WERI-Rb-1 (cell line): ENCODE measurements around the gene ACVRL1.
A peak's percentile ranks its signal among the peaks of the same experiment; 100 is the strongest.

Experiments
- DNase-seq: peaks from one replicate; pipeline ENCODE4 v3.0.0-alpha.2; 2020
- H3K27ac ChIP-seq: fragments of 250-450 bp; sonication (Bioruptor Pico); 2 replicates; pipeline ENCODE4 v1.5.1; 2020; ENCODE audit warnings: mild to moderate bottlenecking, moderate library complexity
- H3K27me3 ChIP-seq: fragments of 250-450 bp; sonication (Bioruptor Pico); 2 replicates; pipeline ENCODE4 v1.5.1; 2021; ENCODE audit warnings: mild to moderate bottlenecking, low read depth, moderate library complexity; ENCODE audit not compliant: insufficient read depth, severe bottlenecking
- H3K36me3 ChIP-seq: fragments of 250-450 bp; sonication (Bioruptor Pico); 2 replicates; pipeline ENCODE4 v1.5.1; 2020; ENCODE audit warnings: mild to moderate bottlenecking, moderate library complexity
- H3K4me3 ChIP-seq: 2 replicates; pipeline ENCODE4 v1.5.1; 2011; ENCODE audit warnings: low read depth, mild to moderate bottlenecking, control low read depth, low read length
- H3K9me3 ChIP-seq: fragments of 250-450 bp; sonication (Bioruptor Pico); 2 replicates; pipeline ENCODE4 v1.5.1; 2021; ENCODE audit warnings: mild to moderate bottlenecking, moderate library complexity; ENCODE audit not compliant: severe bottlenecking
- CTCF ChIP-seq: IDR thresholded peaks from 2 replicates; pipeline ENCODE4 v1.5.1; 2011; ENCODE audit warnings: low read depth, mild to moderate bottlenecking, control low read depth, inconsistent platforms, low read length

ACVRL1 gene

DNA sequence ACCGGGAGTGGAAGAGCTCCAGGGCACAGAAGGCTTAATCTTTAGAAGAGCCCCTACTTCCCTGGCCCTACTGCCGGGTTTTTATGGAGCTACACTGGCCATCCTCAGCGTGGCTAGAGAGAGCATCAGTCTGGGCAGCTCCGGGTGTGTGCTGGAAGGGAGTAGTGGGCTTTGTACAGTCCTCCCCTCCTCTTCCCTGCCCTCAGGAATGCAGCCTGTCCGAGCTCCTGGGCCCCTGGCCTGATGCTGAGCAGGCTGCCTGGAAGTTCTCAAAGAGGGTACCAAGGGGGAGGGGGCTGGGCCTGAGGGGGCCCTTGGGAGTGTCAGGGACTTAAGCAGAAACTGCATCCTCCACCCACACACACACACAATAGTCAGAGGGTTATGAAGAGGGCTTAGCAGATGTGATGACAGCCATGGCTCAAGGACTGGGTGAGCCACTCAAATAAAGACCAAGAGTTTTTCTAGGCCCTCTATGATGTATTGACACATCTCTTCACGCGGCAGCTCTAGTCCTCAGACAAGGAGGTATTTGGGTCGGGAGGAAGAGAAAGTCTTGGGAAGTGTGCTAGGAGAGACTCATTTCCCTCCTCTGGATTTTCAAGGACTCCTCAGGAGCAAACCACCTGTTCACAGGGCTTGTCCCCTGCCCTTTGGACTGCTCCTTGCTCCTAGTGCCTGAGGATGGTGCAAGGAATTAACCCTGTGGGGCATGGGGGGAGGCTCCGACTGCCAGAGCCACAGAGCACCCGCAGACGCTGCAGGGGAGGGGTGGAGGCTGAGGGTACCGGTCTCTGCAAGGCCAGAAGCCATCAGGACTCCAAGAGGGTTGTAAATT is 42.3 kb upstream of the ACVRL1 start:
- no peak for TF ChIP-seq CTCF
- H3K36me3 ChIP-seq: no peaks in the 10 kb centered on the region
- H3K9me3 ChIP-seq: no peaks in the 10 kb centered on the region
- DNase-seq: peak; percentile 49
- H3K27ac ChIP-seq: peak overlapping the region; percentile 76
- no peaks in the 10 kb centered on the region for H3K27me3 ChIP-seq
- peak overlapping the region; percentile 55 for H3K4me3 ChIP-seq

GRCh38 chr12:51865757-51866270 is 41.5 kb upstream of the ACVRL1 start:
- Histone ChIP-seq H3K9me3 (no peaks in the 10 kb centered on the region), H3K4me3 (no peak overlapping the region), H3K27me3 (no peaks in the 10 kb centered on the region), H3K27ac (peak overlapping the region; percentile 76; the same call in 1 of the 2 replicates), H3K36me3 (no peaks in the 10 kb centered on the region)
- TF ChIP-seq CTCF: no peak
- no peak for DNase-seq

- no peak for DNase-seq
- H3K4me3 ChIP-seq: no peak overlapping the region
- TF ChIP-seq CTCF: no peak
- H3K27ac ChIP-seq: no peak overlapping the region
- no peaks in the 10 kb centered on the region for H3K9me3 ChIP-seq
- no peaks in the 10 kb centered on the region for H3K27me3 ChIP-seq
- no peaks in the 10 kb centered on the region for H3K36me3 ChIP-seq
These were observed 41.0 kb upstream of the ACVRL1 start for GRCh38 chr12:51866324-51866723.

GRCh38 chr12:51866762-51867161 is 40.5 kb upstream of the ACVRL1 start:
- no peak for DNase-seq

GRCh38 chr12:51867371-51867770 is 39.9 kb upstream of the ACVRL1 start:
- no peak for DNase-seq
- Histone ChIP-seq H3K36me3 (no peaks in the 10 kb centered on the region), H3K27me3 (no peaks in the 10 kb centered on the region), H3K9me3 (no peaks in the 10 kb centered on the region), H3K4me3 (no peak overlapping the region), H3K27ac (no peak overlapping the region; the same call in 1 of the 2 replicates)
- TF ChIP-seq CTCF: no peak

More at GRCh38 chr12:51866762-51867161, 40.5 kb upstream of the ACVRL1 start:
- H3K4me3 ChIP-seq: no peak overlapping the region
- H3K27me3 ChIP-seq: no peaks in the 10 kb centered on the region
- TF ChIP-seq CTCF: no peak
- no peaks in the 10 kb centered on the region for H3K36me3 ChIP-seq
- no peak overlapping the region for H3K27ac ChIP-seq
- no peaks in the 10 kb centered on the region for H3K9me3 ChIP-seq
